Keratinocyte (primary cell): ENCODE results near the gene NOTCH3. TPM values are rescaled to one million over a fixed set of nuclear protein-coding genes. Genes with fewer than 3 reads are reported as not detected.

ENCODE experiments used
- DNase-seq: peaks from one replicate; pipeline ENCODE4 v3.0.0-alpha.2; 2011; ENCODE audit warnings: low read depth, missing footprints, low spot score
- FAIRE-seq: peaks from 2 replicates; lab custom pipeline; 2011; peaks lifted over from hg19 to GRCh38; lab: Jason Lieb, UNC
- H2AFZ ChIP-seq: 2 replicates; pipeline ENCODE4 v1.6.0; 2012; ENCODE audit warnings: low read length, control low read depth, inconsistent platforms; ENCODE audit not compliant: control insufficient read depth
- H3K27ac ChIP-seq: 2 replicates; pipeline ENCODE4 v1.5.1; 2011; ENCODE audit warnings: low read length; ENCODE audit not compliant: control insufficient read depth, insufficient read depth
- H3K27me3 ChIP-seq: 3 replicates; pipeline ENCODE4 v1.6.0; 2011; ENCODE audit warnings: low read length; ENCODE audit not compliant: control insufficient read depth, insufficient read depth; ENCODE audit errors: extremely low read depth
- H3K36me3 ChIP-seq, 2 experiments: 2 replicates in 1 of 2; 3 replicates in 1 of 2; pipeline ENCODE4 v1.5.1; 2011; ENCODE audit warnings: low read length in 2 of 2, mild to moderate bottlenecking in 1 of 2; ENCODE audit not compliant: control insufficient read depth in 2 of 2, insufficient read depth in 2 of 2; ENCODE audit errors: extremely low read depth in 1 of 2
- H3K4me1 ChIP-seq: 3 replicates; pipeline ENCODE4 v1.5.1; 2011; ENCODE audit warnings: low read length; ENCODE audit not compliant: control insufficient read depth, insufficient read depth; ENCODE audit errors: extremely low read depth
- H3K4me2 ChIP-seq: 3 replicates; pipeline ENCODE4 v1.6.0; 2011; ENCODE audit warnings: low read depth, low read length; ENCODE audit not compliant: control insufficient read depth, insufficient read depth; ENCODE audit errors: extremely low read depth
- H3K4me3 ChIP-seq, 3 experiments: fragments of 200-600 bp in 1 of 3; sonication (generic) in 1 of 3; 2 replicates in 2 of 3; 3 replicates in 1 of 3; pipeline ENCODE4 v1.5.1; 2011 to 2016; ENCODE audit warnings: low read length in 3 of 3, mild to moderate bottlenecking in 3 of 3, control low read depth in 2 of 3, inconsistent platforms in 1 of 3, low read depth in 1 of 3, mixed read lengths in 1 of 3, mixed run types in 1 of 3, moderate library complexity in 1 of 3; ENCODE audit not compliant: control insufficient read depth in 2 of 3, insufficient read depth in 2 of 3; ENCODE audit errors: extremely low read depth in 1 of 3
- H3K79me2 ChIP-seq: 2 replicates; pipeline ENCODE4 v1.6.0; 2012; ENCODE audit warnings: low read length; ENCODE audit not compliant: control insufficient read depth, insufficient read depth
- H3K9ac ChIP-seq: 3 replicates; pipeline ENCODE4 v1.6.0; 2011; ENCODE audit warnings: low read length; ENCODE audit not compliant: control insufficient read depth, insufficient read depth; ENCODE audit errors: extremely low read depth
- H3K9me1 ChIP-seq: 3 replicates; pipeline ENCODE4 v1.6.0; 2011; ENCODE audit warnings: low read length; ENCODE audit not compliant: control insufficient read depth, insufficient read depth; ENCODE audit errors: extremely low read depth
- H3K9me3 ChIP-seq: 2 replicates; pipeline ENCODE4 v1.5.1; 2012; ENCODE audit warnings: low read depth, low read length; ENCODE audit not compliant: control insufficient read depth
- H4K20me1 ChIP-seq: 3 replicates; pipeline ENCODE4 v1.6.0; 2011; ENCODE audit warnings: low read length; ENCODE audit not compliant: control insufficient read depth, insufficient read depth; ENCODE audit errors: extremely low read depth
- CTCF ChIP-seq, 3 experiments: IDR thresholded peaks in 1 of 3; conservative IDR thresholded peaks in 1 of 3; optimal IDR thresholded peaks in 1 of 3; 2 replicates in 2 of 3; 3 replicates in 1 of 3; pipeline versions ENCODE3 to v1.5.1; 2011; ENCODE audit warnings: low read length in 3 of 3, mild to moderate bottlenecking in 3 of 3, moderate library complexity in 2 of 3, control low read depth in 1 of 3, inconsistent platforms in 1 of 3; ENCODE audit not compliant: insufficient read depth in 2 of 3; ENCODE audit errors: extremely low read depth in 1 of 3
- EZH2 ChIP-seq: IDR thresholded peaks from one replicate; pipeline ENCODE4 v1.6.1; 2012; ENCODE audit warnings: inconsistent platforms, mild to moderate bottlenecking, low read length, moderate library complexity
- dilution Hi-C: fragments of 300-500 bp; cut with MboI; formaldehyde crosslinking; loops from one replicate; pipeline ENCODE4 v1.7.0; 2020; ENCODE audit warnings: low sequenced_read_pairs; ENCODE audit not compliant: extremely low pct_ligation_motif_present
- polyA plus RNA-seq, 5 experiments: library from polyadenylated mRNA; depleted of rRNA in 3 of 5; stranded (reverse) in 3 of 5; stranded (forward) in 1 of 5; unstranded in 1 of 5; fragments of >200 nt; gene quantifications; 1 replicate in 1 of 5; 2 replicates in 3 of 5; 3 replicates in 1 of 5; pipeline versions ENCODE4 v1.2.1 to v1.2.3, GENCODE V29; 2011 to 2012; ENCODE audit warnings: missing spikeins in 2 of 5, low read depth in 1 of 5, low replicate concordance in 1 of 5

NOTCH3 gene
- polyA plus RNA-seq, 1 donor (not counting 4 experiments of a cell fraction or from before 2014, with no cell fraction given) = 4.1 TPM

GRCh38 chr19:15241259-15241910 lies 40.6 kb upstream of the NOTCH3 start:
- no peak overlapping the region for H3K27ac ChIP-seq
- H3K79me2 ChIP-seq = no peaks in the 10 kb centered on the region
- no peak overlapping the region for H3K9ac ChIP-seq
- no peaks in the 10 kb centered on the region for H3K27me3 ChIP-seq
- FAIRE-seq = no peak
- TF ChIP-seq CTCF (optimal IDR thresholded peaks at IDR 0.05 in 1 of 3, IDR thresholded peaks at IDR 0.05 in 1 of 3, conservative IDR thresholded peaks at IDR 0.05 in 1 of 3; ENCODE audit: extremely low read depth in 1 of 3, insufficient read depth in 2 of 3, low read length in 3 of 3) (no peak), EZH2 (no peak)
- H3K9me3 ChIP-seq = no peaks in the 10 kb centered on the region
- no peaks in the 10 kb centered on the region for H3K4me1 ChIP-seq
- DNase-seq = no peak
- no peaks in the 10 kb centered on the region for H3K9me1 ChIP-seq
- H3K4me3 ChIP-seq = no peak overlapping the region
- H3K4me2 ChIP-seq = no peak overlapping the region
- peaks cover 54 to 64% of the 10 kb centered on the region in 2 experiments for H3K36me3 ChIP-seq
- H4K20me1 ChIP-seq = peaks cover 2% of the 10 kb centered on the region
- H2AFZ ChIP-seq = no peak overlapping the region
- dilution Hi-C loops = no loop called here

GRCh38 chr19:15240515-15240914 lies 39.7 kb upstream of the NOTCH3 start:
- no peaks in the 10 kb centered on the region for H3K79me2 ChIP-seq
- H3K9ac ChIP-seq = no peak overlapping the region
- no peak overlapping the region for H2AFZ ChIP-seq
- FAIRE-seq (no peak), DNase-seq (no peak)
- H3K4me2 ChIP-seq = no peak overlapping the region
- peaks cover 56 to 61% of the 10 kb centered on the region in 2 experiments for H3K36me3 ChIP-seq
- dilution Hi-C loops = no loop called here
- H3K27ac ChIP-seq = no peak overlapping the region
- H3K27me3 ChIP-seq = no peaks in the 10 kb centered on the region
- H3K4me3 ChIP-seq = no peak overlapping the region
- H3K4me1 ChIP-seq = no peaks in the 10 kb centered on the region
- TF ChIP-seq CTCF (optimal IDR thresholded peaks at IDR 0.05 in 1 of 3, IDR thresholded peaks at IDR 0.05 in 1 of 3, conservative IDR thresholded peaks at IDR 0.05 in 1 of 3; ENCODE audit: extremely low read depth in 1 of 3, insufficient read depth in 2 of 3, low read length in 3 of 3) = no peak
- no peak for TF ChIP-seq EZH2
- H3K9me3 ChIP-seq = no peaks in the 10 kb centered on the region
- peaks cover 5% of the 10 kb centered on the region for H4K20me1 ChIP-seq
- no peaks in the 10 kb centered on the region for H3K9me1 ChIP-seq
